ENCODE results near the gene SOD2.
"Not testable (repeated sequence)": the region's sequence is repeated elsewhere in the genome, so short reads cannot be mapped to it uniquely, and the experiment has no call there.

The SOD2 gene

GRCh38 chr6:159715605-159716004, 22.6 kb upstream of the SOD2 start:
- no peak for DNase-seq

GRCh38 chr6:159715166-159715565, 22.1 kb upstream of the SOD2 start:
- DNase-seq: no peak

GRCh38 chr6:159714404-159714803, 21.4 kb upstream of the SOD2 start:
- no peak for DNase-seq

GRCh38 chr6:159713984-159714383, 20.9 kb upstream of the SOD2 start:
- DNase-seq: no peak

GRCh38 chr6:159712389-159712788, 19.3 kb upstream of the SOD2 start:
- DNase-seq: not testable (repeated sequence)

GRCh38 chr6:159710603-159711002, 17.6 kb upstream of the SOD2 start:
- not testable (repeated sequence) for DNase-seq

- no peak for DNase-seq
These were observed 8.5 kb upstream of the SOD2 start for GRCh38 chr6:159701413-159701999.

- no peak for DNase-seq
These were observed 7.9 kb upstream of the SOD2 start for GRCh38 chr6:159700970-159701369.

- DNase-seq: no peak
These were observed 2.9 kb upstream of the SOD2 start for GRCh38 chr6:159695984-159696383.

GRCh38 chr6:159693894-159694545, 979 bp upstream of the SOD2 start:
- no peak for DNase-seq

- DNase-seq: peak; percentile 4 to 28
These were observed 526 bp downstream of the SOD2 start for GRCh38 chr6:159692303-159693127.

- DNase-seq: no peak
These were observed 1.1 kb downstream of the SOD2 start for GRCh38 chr6:159691963-159692287.

GRCh38 chr6:159691133-159691962, 1.7 kb downstream of the SOD2 start:
- DNase-seq: peak in 1 of 2 experiments; percentile 21

- DNase-seq: not testable (repeated sequence)
These were observed 2.9 kb downstream of the SOD2 start for GRCh38 chr6:159690135-159690534.

- DNase-seq: no peak
These were observed 4.0 kb downstream of the SOD2 start for GRCh38 chr6:159689001-159689400.

GRCh38 chr6:159688266-159688905, 4.7 kb downstream of the SOD2 start:
- DNase-seq: no peak

- no peak for DNase-seq
These were observed 5.7 kb downstream of the SOD2 start for GRCh38 chr6:159687341-159687740.

- no peak for DNase-seq
These were observed 6.3 kb downstream of the SOD2 start for GRCh38 chr6:159686703-159687102.

- no peak for DNase-seq
These were observed 7.0 kb downstream of the SOD2 start for GRCh38 chr6:159686040-159686439.

- DNase-seq: no peak
These were observed 9.1 kb downstream of the SOD2 start for GRCh38 chr6:159684013-159684304.

- no peak for DNase-seq
These were observed 10.2 kb downstream of the SOD2 start for GRCh38 chr6:159682810-159683209.

GRCh38 chr6:159682295-159682694, 10.7 kb downstream of the SOD2 start:
- no peak for DNase-seq

Data from NCI-H2081 (cell line).